Renal cortex interstitium (tissue), 11 donors: Measurements from ENCODE around the gene SERGEF. TPM values are rescaled to one million over a fixed set of nuclear protein-coding genes. Genes with fewer than 3 reads are reported as not detected.
A peak's percentile ranks its signal among the peaks of the same experiment; 100 is the strongest.

ENCODE experiments used
- DNase-seq, 11 donors: peaks; one replicate each; pipeline ENCODE4 v3.0.0-alpha.2; 2013; ENCODE audit warnings: low read depth in 9 of 11, low spot score in 4 of 11; ENCODE audit errors: extremely low read depth in 1 of 11
- polyA plus RNA-seq, 3 donors: library from polyadenylated mRNA; unstranded; fragments of 120-200 nt; gene quantifications; one replicate each; pipeline ENCODE4 v1.2.1, GENCODE V29; 2013; ENCODE audit not compliant: insufficient read length in 3 of 3

The SERGEF gene
- polyA plus RNA-seq, 3 donors, result 19.9 to 20.8 (median 20.4) TPM

- DNase-seq, result no peak
These were observed 240.9 kb downstream of the SERGEF start for GRCh38 chr11:17771841-17772401.

DNA sequence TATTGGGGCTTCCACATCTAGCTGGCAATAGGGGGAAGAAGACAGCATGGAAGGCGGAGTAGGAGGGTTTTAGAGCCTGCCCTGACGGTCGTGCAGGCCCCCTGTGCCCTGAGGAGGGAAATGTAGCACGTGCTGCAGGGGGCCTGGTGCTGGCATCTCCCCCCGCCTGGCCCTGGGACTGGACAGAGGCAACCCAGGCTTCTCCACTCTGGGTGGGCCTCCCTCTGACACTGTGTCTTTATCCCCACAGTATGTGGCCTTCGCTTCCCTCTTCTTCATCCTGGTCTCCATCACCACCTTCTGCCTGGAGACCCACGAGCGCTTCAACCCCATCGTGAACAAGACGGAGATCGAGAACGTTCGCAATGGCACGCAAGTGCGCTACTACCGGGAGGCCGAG lies 241.4 kb downstream of the SERGEF start:
- no peak for DNase-seq

- no peak for DNase-seq
These were observed 241.9 kb downstream of the SERGEF start for GRCh38 chr11:17770917-17771316.

DNA sequence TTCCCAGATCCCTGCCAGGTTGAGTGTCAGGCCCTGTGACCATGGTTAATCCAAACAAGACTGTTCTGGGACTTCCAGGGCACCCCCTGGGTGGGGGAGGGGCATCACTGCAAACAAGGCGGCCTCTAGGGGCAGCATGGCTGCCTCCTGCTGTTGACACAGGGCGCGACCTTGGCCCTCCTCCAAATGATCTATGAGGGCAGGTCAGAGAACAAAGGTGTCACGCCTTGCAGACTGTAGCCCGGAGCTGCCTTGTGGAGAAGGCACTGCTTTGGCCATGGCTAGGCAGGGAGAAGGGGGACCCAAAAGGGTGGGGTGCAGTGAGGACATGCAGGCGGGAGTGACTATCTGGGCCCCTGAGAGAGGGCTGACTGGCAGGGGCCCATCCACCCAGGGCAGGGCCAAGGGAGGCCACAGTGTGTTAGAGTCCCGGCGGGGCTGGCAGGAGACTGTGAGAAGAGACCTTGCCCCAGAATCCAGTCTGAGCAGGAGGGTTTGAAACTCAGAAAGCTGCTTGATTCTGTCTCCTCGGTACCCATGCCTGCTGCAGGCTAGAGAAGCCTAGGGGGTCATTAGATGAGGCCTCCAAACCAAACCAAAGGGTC lies 242.7 kb downstream of the SERGEF start:
- DNase-seq, result no peak

DNA sequence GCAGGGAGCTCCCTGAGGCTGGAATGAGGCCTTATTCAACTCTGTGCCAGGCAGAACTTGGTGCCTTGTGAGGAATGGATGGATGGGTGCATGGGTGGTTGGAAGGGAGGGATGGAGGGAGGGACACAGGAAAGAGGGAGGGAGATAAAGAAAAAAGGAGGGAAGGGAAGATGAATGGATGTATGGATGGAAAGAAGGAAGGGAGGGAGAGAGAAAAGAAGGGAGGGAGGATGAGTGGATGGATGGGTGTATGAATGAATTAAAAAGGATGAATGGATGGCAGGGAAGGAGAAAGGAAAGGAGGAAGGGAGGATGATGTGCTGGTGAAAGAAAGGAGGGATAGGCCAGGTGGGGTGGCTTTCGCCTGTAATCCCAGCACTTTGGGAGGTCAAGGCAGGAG lies 243.6 kb downstream of the SERGEF start:
- no peak for DNase-seq

- no peak for DNase-seq
These were observed 244.3 kb downstream of the SERGEF start for GRCh38 chr11:17768547-17768946.

DNA sequence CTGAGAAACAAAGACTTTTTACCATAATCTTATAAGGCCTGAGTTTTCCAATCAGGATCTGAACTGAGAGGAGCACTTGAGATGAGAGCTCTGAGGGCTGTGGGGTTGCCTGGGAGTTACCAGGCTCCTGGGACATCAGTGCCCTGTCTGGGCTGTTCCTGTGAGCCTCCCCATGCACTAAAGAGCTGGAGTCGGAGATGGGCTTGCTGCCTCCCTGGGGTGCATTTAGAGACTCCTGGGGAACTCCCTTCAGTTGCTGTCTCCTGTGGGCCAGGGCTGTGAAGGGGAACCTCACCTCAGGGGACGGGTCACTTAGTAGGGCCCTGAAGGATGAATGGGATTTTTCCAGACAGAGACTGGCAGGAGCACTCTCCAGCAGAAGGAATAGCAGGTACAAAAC lies 244.9 kb downstream of the SERGEF start:
- DNase-seq, result no peak

DNA sequence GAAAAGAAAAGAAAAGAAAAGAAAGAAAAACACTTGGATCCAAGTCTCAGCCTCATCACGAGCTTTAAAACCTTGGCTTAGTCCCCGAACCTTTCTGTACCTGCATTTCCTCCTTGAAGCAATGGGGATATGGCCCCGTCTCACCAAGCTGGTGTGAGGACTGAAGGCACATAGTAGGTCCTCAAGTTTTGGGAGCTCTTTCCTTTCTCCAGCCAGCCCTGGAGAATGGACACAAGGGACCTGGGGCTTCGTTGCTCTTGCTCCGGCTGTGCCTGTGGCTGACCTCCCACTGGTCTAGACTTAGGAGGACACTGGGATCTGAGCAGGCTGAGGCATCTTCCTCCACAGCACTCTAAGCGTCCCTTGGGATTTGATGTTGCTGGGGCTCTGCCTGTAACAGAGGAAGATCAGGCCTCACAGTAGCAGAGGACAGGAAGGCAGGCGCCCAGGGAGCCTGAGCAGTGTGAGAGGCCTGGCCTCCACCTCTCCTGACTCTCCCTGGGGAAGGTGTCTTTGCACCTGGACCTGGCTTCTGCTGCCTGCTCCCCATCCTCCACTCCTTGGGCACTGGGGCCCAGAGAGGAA lies 245.5 kb downstream of the SERGEF start:
- no peak for DNase-seq

DNA sequence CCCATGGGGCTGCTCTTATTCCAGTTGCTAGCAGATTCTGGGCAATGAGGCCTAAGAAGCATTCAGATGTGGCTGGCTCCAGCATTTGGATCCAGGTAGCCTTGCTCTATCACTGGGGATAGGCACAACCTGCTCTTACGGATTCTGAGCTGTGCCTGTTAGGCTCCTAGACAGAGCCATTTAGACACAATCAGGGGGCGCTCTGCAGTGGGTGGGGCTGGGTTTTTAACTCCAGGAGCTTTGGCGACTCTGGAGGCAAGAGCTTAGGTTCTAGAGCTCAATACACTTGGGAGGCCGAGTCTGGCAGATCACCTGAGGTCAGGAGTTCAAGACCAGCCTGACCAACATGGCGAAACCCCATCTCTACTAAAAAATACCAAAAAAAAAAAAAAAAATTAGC lies 246.3 kb downstream of the SERGEF start:
- no peak for DNase-seq

DNA sequence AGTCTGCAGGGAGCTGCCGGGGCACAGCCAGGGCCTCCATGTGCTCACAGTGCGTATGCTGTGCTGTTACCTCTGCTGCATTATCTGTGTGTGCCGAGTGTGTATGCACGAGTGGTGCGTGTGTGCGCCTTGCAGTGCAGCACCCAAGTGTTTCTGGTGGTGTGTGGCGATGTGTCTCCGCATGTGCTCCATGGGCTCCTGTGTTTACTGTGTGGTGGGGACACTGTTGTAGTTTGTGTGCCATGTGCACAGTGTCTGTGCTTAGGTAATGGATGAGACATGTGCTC lies 246.8 kb downstream of the SERGEF start:
- no peak for DNase-seq

- DNase-seq, result no peak
These were observed 247.3 kb downstream of the SERGEF start for GRCh38 chr11:17765356-17766072.

DNA sequence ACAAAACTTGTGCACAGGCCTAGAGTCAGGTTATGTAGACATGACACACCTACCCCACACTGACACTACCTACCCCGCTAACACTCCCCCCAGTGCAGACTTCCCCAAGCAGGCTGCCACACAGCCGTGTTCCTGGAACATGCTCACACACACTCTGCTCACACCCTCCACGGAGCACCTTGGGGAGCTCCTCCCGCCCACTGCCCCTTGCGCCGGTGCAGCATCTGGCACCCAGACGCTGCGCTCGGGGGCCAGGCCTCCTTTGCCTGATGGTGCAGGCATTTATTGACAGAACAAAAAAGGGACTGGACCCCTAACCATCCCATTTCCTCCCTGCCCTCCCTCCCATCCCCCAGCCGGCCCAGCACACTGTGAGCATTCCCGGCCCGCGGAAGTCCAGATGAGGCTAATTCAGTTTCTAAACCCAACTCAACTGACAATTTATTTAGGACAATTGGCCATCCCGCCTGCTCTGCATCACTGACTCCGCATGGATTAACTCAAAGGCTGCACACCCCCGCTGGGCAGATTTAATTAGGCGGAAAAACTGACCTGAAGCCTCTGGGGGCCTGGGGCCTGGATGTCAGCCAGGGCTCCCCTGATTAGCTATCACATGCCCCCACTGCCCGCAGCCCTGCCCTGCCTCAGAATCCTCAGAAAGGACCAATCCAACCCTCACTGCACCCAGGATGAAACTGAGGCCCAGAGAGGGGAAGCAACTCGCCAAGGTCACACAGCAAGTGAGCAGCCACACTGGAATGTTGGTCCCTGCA lies 248.2 kb downstream of the SERGEF start:
- DNase-seq, result no peak

GRCh38 chr11:17763703-17764102 lies 249.1 kb downstream of the SERGEF start:
- DNase-seq, result no peak

GRCh38 chr11:17763244-17763643 lies 249.6 kb downstream of the SERGEF start:
- DNase-seq, result no peak

- DNase-seq, result no peak
These were observed 250.4 kb downstream of the SERGEF start for GRCh38 chr11:17762309-17762974.

- peak in 1 of 11 donors; percentile 16 for DNase-seq
These were observed 252.5 kb downstream of the SERGEF start for GRCh38 chr11:17760102-17761029.

DNA sequence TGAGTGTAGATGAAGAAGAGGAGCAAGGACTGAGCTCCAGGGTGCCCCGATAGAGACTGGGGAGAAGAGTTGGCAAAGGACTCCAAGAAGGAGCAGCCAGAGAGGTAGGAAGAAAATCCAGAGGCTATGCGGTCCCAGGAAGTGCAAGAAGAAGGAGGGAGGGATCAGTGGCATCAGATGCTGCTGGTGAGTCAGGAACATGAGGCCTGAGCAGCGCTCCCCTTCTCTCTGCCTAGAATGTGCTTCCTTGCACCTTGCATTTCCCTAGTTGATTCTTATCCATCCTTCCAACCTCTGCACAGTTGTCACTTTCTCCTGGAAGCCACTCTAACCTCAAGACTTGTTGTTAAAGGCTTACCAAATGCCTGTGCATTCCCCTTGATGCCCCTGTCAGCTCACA lies 257.0 kb downstream of the SERGEF start:
- no peak for DNase-seq

DNA sequence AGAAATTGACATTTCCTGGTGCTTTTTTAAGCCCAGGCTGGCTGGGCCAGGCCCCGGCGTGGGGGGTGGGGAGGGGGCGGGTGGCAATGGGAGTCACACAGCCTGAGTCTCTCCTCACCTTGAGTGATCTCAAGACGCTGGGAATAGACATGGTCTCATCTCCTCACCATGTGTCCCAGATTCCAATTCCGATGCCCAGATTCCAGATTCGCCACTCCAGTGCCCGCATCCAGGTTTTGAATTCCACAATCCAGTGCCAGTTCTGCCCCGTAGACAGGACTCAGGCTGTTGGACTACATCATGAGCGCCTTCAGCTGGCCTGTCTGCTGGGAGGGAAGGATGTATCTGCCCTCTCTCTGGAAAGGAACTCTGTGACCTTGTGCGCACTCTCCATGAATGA lies 259.2 kb downstream of the SERGEF start:
- no peak for DNase-seq
